Liver (tissue), 9 donors: ENCODE data around the gene MRS2. TPM values are rescaled to one million over a fixed set of nuclear protein-coding genes. Genes with fewer than 3 reads are reported as not detected.

ENCODE experiments used
- DNase-seq: peaks from one replicate; pipeline ENCODE4 v3.0.0-alpha.2; 2017; ENCODE audit warnings: low spot score
- H3K27ac ChIP-seq, 2 donors: one replicate each; pipeline ENCODE4 v1.7.0; 2013; ENCODE audit warnings: inconsistent platforms in 2 of 2, low read length in 2 of 2, control low read depth in 1 of 2, low read depth in 1 of 2, mild to moderate bottlenecking in 1 of 2
- H3K27me3 ChIP-seq, 4 donors: one replicate each; pipeline versions ENCODE4 v1.6.1 to v1.7.0; 2013; ENCODE audit warnings: low read length in 3 of 4, inconsistent platforms in 1 of 4, mild to moderate bottlenecking in 1 of 4, moderate library complexity in 1 of 4; ENCODE audit not compliant: control insufficient read depth in 4 of 4, insufficient read depth in 4 of 4
- H3K36me3 ChIP-seq, 4 donors: one replicate each; pipeline versions ENCODE4 v1.6.1 to v1.7.0; 2013; ENCODE audit warnings: low read length in 3 of 4, mild to moderate bottlenecking in 3 of 4, low read depth in 1 of 4, moderate library complexity in 1 of 4; ENCODE audit not compliant: control insufficient read depth in 4 of 4, insufficient read depth in 3 of 4
- H3K4me1 ChIP-seq, 4 donors: one replicate each; pipeline versions ENCODE4 v1.6.1 to v1.7.0; 2013; ENCODE audit warnings: low read length in 3 of 4, mild to moderate bottlenecking in 3 of 4, moderate library complexity in 1 of 4; ENCODE audit not compliant: control insufficient read depth in 4 of 4, insufficient read depth in 4 of 4
- H3K4me3 ChIP-seq, 3 donors: one replicate each; pipeline versions ENCODE4 v1.6.1 to v1.7.0; 2013; ENCODE audit warnings: low read length in 3 of 3, control low read depth in 1 of 3, low read depth in 1 of 3, mild to moderate bottlenecking in 1 of 3
- H3K9ac ChIP-seq, 2 donors: one replicate each; pipeline ENCODE4 v1.7.0; 2013; ENCODE audit warnings: low read length in 2 of 2, mild to moderate bottlenecking in 2 of 2, moderate library complexity in 2 of 2, control low read depth in 1 of 2, low read depth in 1 of 2
- H3K9me3 ChIP-seq, 4 donors: one replicate each; pipeline versions ENCODE4 v1.6.1 to v1.7.0; 2013; ENCODE audit warnings: low read length in 3 of 4; ENCODE audit not compliant: control insufficient read depth in 4 of 4
- EGR1 ChIP-seq, 2 donors: IDR thresholded peaks; 2 replicates each; pipeline ENCODE4 v1.6.1; 2016 to 2018; ENCODE audit warnings: antibody characterized with exemption in 2 of 2, low read depth in 2 of 2
- FOXA1 ChIP-seq: IDR thresholded peaks from 2 replicates; pipeline ENCODE4 v1.6.1; 2016; ENCODE audit warnings: antibody characterized with exemption
- FOXA2 ChIP-seq: IDR thresholded peaks from 2 replicates; pipeline ENCODE4 v1.6.1; 2016; ENCODE audit warnings: antibody characterized with exemption
- HNF4A ChIP-seq, 2 donors: conservative IDR thresholded peaks; 2 replicates each; pipeline ENCODE4 v1.6.1; 2016; ENCODE audit warnings: antibody characterized with exemption in 2 of 2, mild to moderate bottlenecking in 2 of 2
- HNF4G ChIP-seq: IDR thresholded peaks from 2 replicates; pipeline ENCODE4 v1.6.1; 2016; ENCODE audit warnings: antibody characterized with exemption
- JUND ChIP-seq, 2 donors: IDR thresholded peaks; 2 replicates each; pipeline ENCODE4 v1.6.1; 2016; ENCODE audit warnings: antibody characterized with exemption in 2 of 2
- NR2F2 ChIP-seq: IDR thresholded peaks from 2 replicates; pipeline ENCODE4 v1.6.1; 2016; ENCODE audit warnings: antibody characterized with exemption
- RAD21 ChIP-seq, 2 donors: IDR thresholded peaks; 2 replicates each; pipeline ENCODE4 v1.6.1; 2016; ENCODE audit warnings: antibody characterized with exemption in 2 of 2, mild to moderate bottlenecking in 2 of 2
- RXRA ChIP-seq, 2 donors: IDR thresholded peaks; 2 replicates each; pipeline ENCODE4 v1.6.1; 2017 to 2018; ENCODE audit warnings: antibody characterized with exemption in 2 of 2, mild to moderate bottlenecking in 1 of 2
- SP1 ChIP-seq: IDR thresholded peaks from 2 replicates; pipeline ENCODE4 v1.6.1; 2018; ENCODE audit warnings: antibody characterized with exemption, mild to moderate bottlenecking
- TAF1 ChIP-seq: conservative IDR thresholded peaks from 2 replicates; pipeline ENCODE4 v1.6.1; 2016; ENCODE audit warnings: antibody characterized with exemption, mild to moderate bottlenecking
- YY1 ChIP-seq: IDR thresholded peaks from 2 replicates; pipeline ENCODE4 v1.6.1; 2016; ENCODE audit warnings: antibody characterized with exemption, mild to moderate bottlenecking
- WGBS: extraction: QIAGEN DNeasy Blood & Tissue Kit; methylation state at CpG from one replicate; pipeline ENCODE4 v1.1.7; 2013; 5-methylcytosine and 5-hydroxymethylcytosine counted together
- polyA plus RNA-seq, 2 donors: library from polyadenylated mRNA; stranded (reverse) in 1 of 2; unstranded in 1 of 2; fragments of 200-250 nt in 1 of 2; fragments of >200 nt in 1 of 2; fragmentation: Nextera tagmentation in 1 of 2; extraction: Ambion mirVana in 1 of 2; gene quantifications; one replicate each; pipeline versions ENCODE4 v1.2.1 to v1.2.3, GENCODE V29; 2013 to 2015
- total RNA-seq, 2 donors: library from RNA; depleted of rRNA; stranded (reverse); fragments of >200 nt; gene quantifications; one replicate each; pipeline ENCODE4 v1.2.3, GENCODE V29; 2014
- TF ChIP-seq, protein P1 (sequence below): IDR thresholded peaks from 2 replicates; pipeline ENCODE4 v1.6.1; 2016; ENCODE audit warnings: antibody characterized with exemption, mild to moderate bottlenecking
- TF ChIP-seq, protein P2 (sequence below): IDR thresholded peaks from 2 replicates; pipeline ENCODE4 v1.6.1; 2016; ENCODE audit warnings: antibody characterized with exemption
- TF ChIP-seq, protein P3 (sequence below): IDR thresholded peaks from 2 replicates; pipeline ENCODE4 v1.6.1; 2016; ENCODE audit warnings: antibody characterized with exemption
- TF ChIP-seq, protein P4 (sequence below): IDR thresholded peaks from 2 replicates; pipeline ENCODE4 v1.6.1; 2016; ENCODE audit warnings: antibody characterized with exemption
- TF ChIP-seq, protein P5 (sequence below): fragments of 150-350 bp; IDR thresholded peaks from 2 replicates; pipeline ENCODE4 v1.5.1; 2017; ENCODE audit warnings: improper control_type of control experiment, low read depth, low read length; ENCODE audit not compliant: missing input control
- donor health status: healthy.
- donor health status: healthy.
- donor health status: healthy.
- donor health status: healthy.
- donor health status: healthy.

The MRS2 gene
- total and polyA plus RNA-seq, 4 donors = 10.1 to 20.1 (median 13.9) TPM

DNA sequence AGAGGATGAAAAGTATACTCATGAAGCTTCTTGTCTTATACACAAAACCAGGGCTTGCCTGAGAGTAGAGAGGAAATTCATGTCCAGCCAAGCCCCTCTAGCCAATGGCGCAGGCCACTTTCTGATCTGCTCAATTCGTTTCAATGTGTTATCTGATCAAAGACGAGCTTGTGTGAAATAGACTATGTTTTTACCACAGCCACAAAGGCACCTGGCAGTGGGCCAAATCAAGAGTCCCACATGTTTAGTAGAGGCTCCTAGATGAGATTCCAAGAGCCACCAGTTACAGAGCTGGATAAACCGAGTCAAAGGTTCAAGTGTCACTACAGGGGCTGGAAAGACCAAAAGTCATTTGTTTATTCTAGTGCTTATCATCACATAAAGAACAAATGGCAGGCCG lies 51.7 kb downstream of the MRS2 start:
- Histone ChIP-seq H3K4me3 (no peak overlapping the region), H3K27ac (no peak overlapping the region), H3K27me3 (no peaks in the 10 kb centered on the region), H3K9me3 (no peaks in the 10 kb centered on the region), H3K9ac (no peak overlapping the region), H3K4me1 (no peaks in the 10 kb centered on the region), H3K36me3 (peaks cover 5 to 24% (median 22%) of the 10 kb centered on the region in 4 donors)
- 89% methylated on average over 5 of the region's 5 CpGs for WGBS
- TF ChIP-seq RAD21 (IDR thresholded peaks at IDR 0.05) = no peak
- TF ChIP-seq, protein P1, sequence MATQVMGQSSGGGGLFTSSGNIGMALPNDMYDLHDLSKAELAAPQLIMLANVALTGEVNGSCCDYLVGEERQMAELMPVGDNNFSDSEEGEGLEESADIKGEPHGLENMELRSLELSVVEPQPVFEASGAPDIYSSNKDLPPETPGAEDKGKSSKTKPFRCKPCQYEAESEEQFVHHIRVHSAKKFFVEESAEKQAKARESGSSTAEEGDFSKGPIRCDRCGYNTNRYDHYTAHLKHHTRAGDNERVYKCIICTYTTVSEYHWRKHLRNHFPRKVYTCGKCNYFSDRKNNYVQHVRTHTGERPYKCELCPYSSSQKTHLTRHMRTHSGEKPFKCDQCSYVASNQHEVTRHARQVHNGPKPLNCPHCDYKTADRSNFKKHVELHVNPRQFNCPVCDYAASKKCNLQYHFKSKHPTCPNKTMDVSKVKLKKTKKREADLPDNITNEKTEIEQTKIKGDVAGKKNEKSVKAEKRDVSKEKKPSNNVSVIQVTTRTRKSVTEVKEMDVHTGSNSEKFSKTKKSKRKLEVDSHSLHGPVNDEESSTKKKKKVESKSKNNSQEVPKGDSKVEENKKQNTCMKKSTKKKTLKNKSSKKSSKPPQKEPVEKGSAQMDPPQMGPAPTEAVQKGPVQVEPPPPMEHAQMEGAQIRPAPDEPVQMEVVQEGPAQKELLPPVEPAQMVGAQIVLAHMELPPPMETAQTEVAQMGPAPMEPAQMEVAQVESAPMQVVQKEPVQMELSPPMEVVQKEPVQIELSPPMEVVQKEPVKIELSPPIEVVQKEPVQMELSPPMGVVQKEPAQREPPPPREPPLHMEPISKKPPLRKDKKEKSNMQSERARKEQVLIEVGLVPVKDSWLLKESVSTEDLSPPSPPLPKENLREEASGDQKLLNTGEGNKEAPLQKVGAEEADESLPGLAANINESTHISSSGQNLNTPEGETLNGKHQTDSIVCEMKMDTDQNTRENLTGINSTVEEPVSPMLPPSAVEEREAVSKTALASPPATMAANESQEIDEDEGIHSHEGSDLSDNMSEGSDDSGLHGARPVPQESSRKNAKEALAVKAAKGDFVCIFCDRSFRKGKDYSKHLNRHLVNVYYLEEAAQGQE = no peak
- no peak for TF ChIP-seq TAF1
- no peak for TF ChIP-seq YY1
- no peak for TF ChIP-seq HNF4G
- TF ChIP-seq, protein P2, sequence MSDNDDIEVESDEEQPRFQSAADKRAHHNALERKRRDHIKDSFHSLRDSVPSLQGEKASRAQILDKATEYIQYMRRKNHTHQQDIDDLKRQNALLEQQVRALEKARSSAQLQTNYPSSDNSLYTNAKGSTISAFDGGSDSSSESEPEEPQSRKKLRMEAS = no peak
- no peak for TF ChIP-seq EGR1 (IDR thresholded peaks at IDR 0.05; ENCODE audit: low read depth in 2 of 2)
- TF ChIP-seq FOXA2 = no peak
- no peak for TF ChIP-seq SP1
- TF ChIP-seq, protein P3, sequence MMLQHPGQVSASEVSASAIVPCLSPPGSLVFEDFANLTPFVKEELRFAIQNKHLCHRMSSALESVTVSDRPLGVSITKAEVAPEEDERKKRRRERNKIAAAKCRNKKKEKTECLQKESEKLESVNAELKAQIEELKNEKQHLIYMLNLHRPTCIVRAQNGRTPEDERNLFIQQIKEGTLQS = no peak
- TF ChIP-seq, protein P4, sequence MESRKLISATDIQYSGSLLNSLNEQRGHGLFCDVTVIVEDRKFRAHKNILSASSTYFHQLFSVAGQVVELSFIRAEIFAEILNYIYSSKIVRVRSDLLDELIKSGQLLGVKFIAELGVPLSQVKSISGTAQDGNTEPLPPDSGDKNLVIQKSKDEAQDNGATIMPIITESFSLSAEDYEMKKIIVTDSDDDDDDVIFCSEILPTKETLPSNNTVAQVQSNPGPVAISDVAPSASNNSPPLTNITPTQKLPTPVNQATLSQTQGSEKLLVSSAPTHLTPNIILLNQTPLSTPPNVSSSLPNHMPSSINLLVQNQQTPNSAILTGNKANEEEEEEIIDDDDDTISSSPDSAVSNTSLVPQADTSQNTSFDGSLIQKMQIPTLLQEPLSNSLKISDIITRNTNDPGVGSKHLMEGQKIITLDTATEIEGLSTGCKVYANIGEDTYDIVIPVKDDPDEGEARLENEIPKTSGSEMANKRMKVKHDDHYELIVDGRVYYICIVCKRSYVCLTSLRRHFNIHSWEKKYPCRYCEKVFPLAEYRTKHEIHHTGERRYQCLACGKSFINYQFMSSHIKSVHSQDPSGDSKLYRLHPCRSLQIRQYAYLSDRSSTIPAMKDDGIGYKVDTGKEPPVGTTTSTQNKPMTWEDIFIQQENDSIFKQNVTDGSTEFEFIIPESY = no peak
- no peak for TF ChIP-seq RXRA (IDR thresholded peaks at IDR 0.05)
- TF ChIP-seq HNF4A (conservative IDR thresholded peaks at IDR 0.05) = no peak
- no peak for TF ChIP-seq NR2F2
- TF ChIP-seq, protein P5, sequence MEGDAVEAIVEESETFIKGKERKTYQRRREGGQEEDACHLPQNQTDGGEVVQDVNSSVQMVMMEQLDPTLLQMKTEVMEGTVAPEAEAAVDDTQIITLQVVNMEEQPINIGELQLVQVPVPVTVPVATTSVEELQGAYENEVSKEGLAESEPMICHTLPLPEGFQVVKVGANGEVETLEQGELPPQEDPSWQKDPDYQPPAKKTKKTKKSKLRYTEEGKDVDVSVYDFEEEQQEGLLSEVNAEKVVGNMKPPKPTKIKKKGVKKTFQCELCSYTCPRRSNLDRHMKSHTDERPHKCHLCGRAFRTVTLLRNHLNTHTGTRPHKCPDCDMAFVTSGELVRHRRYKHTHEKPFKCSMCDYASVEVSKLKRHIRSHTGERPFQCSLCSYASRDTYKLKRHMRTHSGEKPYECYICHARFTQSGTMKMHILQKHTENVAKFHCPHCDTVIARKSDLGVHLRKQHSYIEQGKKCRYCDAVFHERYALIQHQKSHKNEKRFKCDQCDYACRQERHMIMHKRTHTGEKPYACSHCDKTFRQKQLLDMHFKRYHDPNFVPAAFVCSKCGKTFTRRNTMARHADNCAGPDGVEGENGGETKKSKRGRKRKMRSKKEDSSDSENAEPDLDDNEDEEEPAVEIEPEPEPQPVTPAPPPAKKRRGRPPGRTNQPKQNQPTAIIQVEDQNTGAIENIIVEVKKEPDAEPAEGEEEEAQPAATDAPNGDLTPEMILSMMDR = no peak
- TF ChIP-seq FOXA1 = no peak
- no peak for DNase-seq

DNA sequence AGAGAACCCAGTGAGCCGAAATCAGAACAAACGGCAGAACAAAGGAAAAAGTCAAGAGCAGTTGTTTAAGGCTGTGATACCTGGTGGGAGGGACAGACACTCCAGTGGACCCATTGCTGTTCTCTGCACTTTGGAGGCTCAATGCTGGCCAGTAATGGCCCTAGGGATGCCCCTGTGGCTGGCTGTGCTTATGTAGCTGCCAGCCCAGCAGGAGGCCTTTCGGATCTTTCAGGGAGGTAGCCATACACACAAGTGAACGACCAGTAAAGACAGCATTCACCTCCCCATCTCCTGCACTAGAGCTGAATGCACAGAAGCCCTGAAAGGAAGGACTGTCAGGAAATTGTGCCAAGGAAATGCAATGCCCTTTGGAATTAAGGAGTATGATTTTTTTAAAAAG lies 52.3 kb downstream of the MRS2 start:
- Histone ChIP-seq H3K36me3 (peaks cover 5 to 25% (median 22%) of the 10 kb centered on the region in 4 donors), H3K27me3 (no peaks in the 10 kb centered on the region), H3K9ac (no peak overlapping the region), H3K4me3 (no peak overlapping the region), H3K4me1 (no peaks in the 10 kb centered on the region), H3K27ac (no peak overlapping the region), H3K9me3 (no peaks in the 10 kb centered on the region)
- WGBS = 92% methylated on average over 4 of the region's 4 CpGs
- no peak for TF ChIP-seq JUND (IDR thresholded peaks at IDR 0.05)
- no peak for TF ChIP-seq SP1
- no peak for TF ChIP-seq FOXA2
- TF ChIP-seq, protein P5 = no peak
- no peak for TF ChIP-seq NR2F2
- TF ChIP-seq, protein P3 = no peak
- TF ChIP-seq RAD21 (IDR thresholded peaks at IDR 0.05) = no peak
- DNase-seq = no peak
